Heart right ventricle (tissue), 16 donors: ENCODE results near the gene JUP. TPM values are rescaled to one million over a fixed set of nuclear protein-coding genes. Genes with fewer than 3 reads are reported as not detected.
A peak's percentile ranks its signal among the peaks of the same experiment; 100 is the strongest.

Experiments used
- ATAC-seq, 8 donors: fragments of 200-7000 bp; cut with Tn5 transposase; one replicate each; pipeline ENCODE4 v1.9.1; 2020; ENCODE audit warnings: mild to moderate bottlenecking in 8 of 8, moderate library complexity in 8 of 8, moderate number of reproducible peaks in 1 of 8
- DNase-seq, 2 donors: peaks; one replicate each; pipeline ENCODE4 v3.0.0-alpha.2; 2020
- H3K27ac ChIP-seq, 10 donors: fragments of 200-600 bp; sonication (generic) in 2 of 10; one replicate each; pipeline versions ENCODE4 v1.5.0 to v1.8.0; 2020 to 2022; ENCODE audit warnings: mild to moderate bottlenecking in 3 of 10
- H3K27me3 ChIP-seq, 7 donors: fragments of 200-600 bp; one replicate each; pipeline ENCODE4 v1.8.0; 2021 to 2022; ENCODE audit warnings: mild to moderate bottlenecking in 2 of 7
- H3K36me3 ChIP-seq, 9 donors: fragments of 200-600 bp; sonication (generic) in 1 of 9; one replicate each; pipeline versions ENCODE4 v1.5.0 to v1.8.0; 2020 to 2022; ENCODE audit warnings: mild to moderate bottlenecking in 2 of 9
- H3K4me1 ChIP-seq, 9 donors: fragments of 200-600 bp; sonication (generic) in 1 of 9; one replicate each; pipeline versions ENCODE4 v1.5.0 to v1.8.0; 2020 to 2022; ENCODE audit warnings: mild to moderate bottlenecking in 4 of 9
- H3K4me3 ChIP-seq, 10 donors: fragments of 200-600 bp; sonication (generic) in 2 of 10; one replicate each; pipeline versions ENCODE4 v1.5.0 to v1.8.0; 2020 to 2022; ENCODE audit warnings: mild to moderate bottlenecking in 7 of 10, moderate library complexity in 2 of 10
- H3K9me3 ChIP-seq, 11 donors: fragments of 200-600 bp in 10 of 11; sonication (generic) in 2 of 11; one replicate each; pipeline versions ENCODE4 v1.5.0 to v1.8.0; 2013 to 2022; ENCODE audit warnings: mild to moderate bottlenecking in 2 of 11, control low read depth in 1 of 11, moderate library complexity in 1 of 11
- CTCF ChIP-seq, 9 donors: fragments of 200-600 bp; sonication (generic) in 2 of 9; IDR thresholded peaks; one replicate each; pipeline versions ENCODE4 v1.5.0 to v1.8.0; 2021 to 2022; ENCODE audit warnings: antibody characterized with exemption in 9 of 9, mild to moderate bottlenecking in 5 of 9, moderate library complexity in 1 of 9
- WGBS, 2 donors: extraction: QIAGEN DNeasy Blood & Tissue Kit; methylation state at CpG; one replicate each; pipeline ENCODE4 v1.1.7; 2013; ENCODE audit warnings: inconsistent platforms in 1 of 2; 5-methylcytosine and 5-hydroxymethylcytosine counted together
- intact Hi-C, 10 donors: fragments of 100-400 bp; cut with DNase I; formaldehyde crosslinking; loops; one replicate each; pipeline versions ENCODE4 v1.11.1 to v1.14.2; 2022
- polyA plus RNA-seq, 2 donors: library from polyadenylated mRNA; stranded (reverse); fragments of 200-250 nt; gene quantifications; one replicate each; pipeline ENCODE4 v1.2.3, GENCODE V29; 2013
- total RNA-seq, 10 donors: library from RNA; stranded (reverse); fragmentation: NEBNext Ultra II Directional in 3 of 10; extraction: Animal tissue kit (Norgen Biotek cat#: 25700) in 3 of 10; gene quantifications; one replicate each; pipeline versions ENCODE4 v1.2.1 to v1.2.4, GENCODE V29; 2021 to 2023
- donor health status: Arrhythmogenic right ventricular cardiomyopathy.
- donor health status: ischemic (EF 13 %, LVEDD 7.1; RV severe dilation, severe dysfunction).
- donor health status: healthy with polysubstance abuse.
- donor health status: DM: no; HTN: yes; CAD: no.
- donor health status: DM: no; HTN: no; CAD: no.
- donor health status: ischemic (EF 25% LVEDD 6.9; RV normal size, moderate dysfunction).
- donor health status: ischemic (EF 25% LVEDD 5.7; RV mildly dilated, moderate dysfunction).
- donor health status: healthy.
- donor health status: DM: yes; HTN: yes; CAD: no.
- donor health status: Ischemic cardiomyopathy.
- donor health status: ischemic (EF 35%, LVEDD 5.7; RV mildly dilated, moderate dysfunction).
- donor health status: nonischemic (EF 11% LVEDD 7.7; RV severe dilation, severe dysfunction).
- donor health status: DM: yes; HTN: yes; CAD: no.
- donor health status: PGD.
- donor health status: ischemic (EF 29% LVEDD 5.4; RV normal size, mild dysfunction).
- donor health status: nonischemic (EF 23%, LVEDD 6.1; RV moderate dilation, normal function).

JUP gene
- total and polyA plus RNA-seq, 12 donors: 80.2 to 217 (median 154) TPM

- peak; percentile 83 to 93 (median 88) for ATAC-seq
Observed at GRCh38 chr17:41738077-41738800, 48.3 kb downstream of the JUP start.

GRCh38 chr17:41737680-41738023 lies 48.9 kb downstream of the JUP start:
- DNase-seq (no peak), ATAC-seq (peak in 5 of 8 donors; percentile 3 to 21 (median 8))

More at GRCh38 chr17:41738077-41738800, 48.3 kb downstream of the JUP start:
- Histone ChIP-seq H3K4me1 (peaks cover 7 to 27% (median 22%) of the 10 kb centered on the region in 9 donors), H3K36me3 (no peaks in the 10 kb centered on the region), H3K4me3 (no peak overlapping the region), H3K27ac (no peak overlapping the region), H3K9me3 (no peaks in the 10 kb centered on the region), H3K27me3 (peaks cover 19 to 47% (median 46%) of the 10 kb centered on the region in 7 donors)
- whole genome bisulfite sequencing, 2 donors: 31 to 34% methylated on average over 10 of the region's 10 CpGs
- TF ChIP-seq CTCF (IDR thresholded peaks at IDR 0.05): peak; percentile 97 to 100 (median 99)
- DNase-seq: peak; percentile 72 to 82
- intact Hi-C loops: loop anchor here (1.0 to 10.0 kb wide), 3 partner anchors 63 to 227 kb away; partner anchors contain the start of gene CNP (in 1 of the 10)

GRCh38 chr17:41736983-41737679 lies 49.4 kb downstream of the JUP start:
- no peaks in the 10 kb centered on the region for H3K36me3 ChIP-seq
- H3K4me3 ChIP-seq: no peak overlapping the region
- 68 to 74% methylated on average over 17 of the region's 17 CpGs for WGBS, 2 donors

More at GRCh38 chr17:41737680-41738023, 48.9 kb downstream of the JUP start:
- WGBS, 2 donors: 28 to 29% methylated on average over 5 of the region's 5 CpGs
- intact Hi-C loops: loop anchor here (1.0 to 10.0 kb wide), 3 partner anchors 63 to 227 kb away; partner anchors contain the start of gene CNP (in 1 of the 10)
- H3K27me3 ChIP-seq: peaks cover 19 to 53% (median 51%) of the 10 kb centered on the region in 7 donors
- H3K27ac ChIP-seq: no peak overlapping the region
- TF ChIP-seq CTCF (IDR thresholded peaks at IDR 0.05): no peak
- peaks cover 7 to 27% (median 22%) of the 10 kb centered on the region in 9 donors for H3K4me1 ChIP-seq
- H3K4me3 ChIP-seq: no peak overlapping the region
- no peaks in the 10 kb centered on the region for H3K36me3 ChIP-seq
- H3K9me3 ChIP-seq: no peaks in the 10 kb centered on the region

More at GRCh38 chr17:41736983-41737679, 49.4 kb downstream of the JUP start:
- no peak for DNase-seq
- H3K27ac ChIP-seq: no peak overlapping the region
- intact Hi-C loops: loop anchor here in 1 of 10 donors (10.0 kb wide), 1 partner anchor 228 kb away; the partner anchor contains the start of gene CNP
- no peak for TF ChIP-seq CTCF (IDR thresholded peaks at IDR 0.05)
- H3K27me3 ChIP-seq: peaks cover 19 to 58% (median 57%) of the 10 kb centered on the region in 7 donors
- H3K9me3 ChIP-seq: no peaks in the 10 kb centered on the region
- no peak for ATAC-seq
- peaks cover 7 to 27% (median 22%) of the 10 kb centered on the region in 9 donors for H3K4me1 ChIP-seq
